CD8-positive, alpha-beta memory T cell (primary cell): ENCODE data around the gene TMEM116. TPM values are rescaled to one million over a fixed set of nuclear protein-coding genes. Genes with fewer than 3 reads are reported as not detected.
A peak's percentile ranks its signal among the peaks of the same experiment; 100 is the strongest.

Experiments
- CTCF ChIA-PET: fragments of 350-600 bp; sonication (Branson Sonifier 250); formaldehyde crosslinking; loops from one replicate; lab custom pipeline; 2021; ENCODE audit warnings: antibody characterized with exemption; lab: Charles Lee
- POLR2A ChIA-PET: fragments of 350-600 bp; sonication (Branson Sonifier 250); formaldehyde crosslinking; loops from one replicate; lab custom pipeline; 2021; ENCODE audit warnings: antibody characterized with exemption; lab: Charles Lee
- DNase-seq, 5 donors: peaks; one replicate each; pipeline versions ENCODE4 v3.0.0 to v3.0.0-alpha.2; 2020 to 2022; ENCODE audit warnings: mixed read lengths in 1 of 5
- H3K27ac ChIP-seq: one replicate; pipeline ENCODE4 v1.7.0; 2013; ENCODE audit warnings: low read depth, mild to moderate bottlenecking, low read length, moderate library complexity
- H3K27me3 ChIP-seq: 2 replicates; pipeline ENCODE4 v1.7.0; 2013; ENCODE audit warnings: low read length, mild to moderate bottlenecking; ENCODE audit not compliant: insufficient read depth, poor library complexity, severe bottlenecking
- H3K36me3 ChIP-seq: 2 replicates; pipeline ENCODE4 v1.7.0; 2013; ENCODE audit warnings: mild to moderate bottlenecking, low read length, moderate library complexity; ENCODE audit not compliant: insufficient read depth
- H3K4me1 ChIP-seq: 2 replicates; pipeline ENCODE4 v1.7.0; 2013; ENCODE audit warnings: mild to moderate bottlenecking, low read length, moderate library complexity; ENCODE audit not compliant: insufficient read depth
- H3K4me3 ChIP-seq: 2 replicates; pipeline ENCODE4 v1.7.0; 2013; ENCODE audit warnings: mild to moderate bottlenecking, low read length
- H3K9me3 ChIP-seq: 2 replicates; pipeline ENCODE4 v1.7.0; 2013; ENCODE audit warnings: mild to moderate bottlenecking, low read length
- H3K27ac Mint-ChIP-seq, 8 donors: one replicate each; pipeline ENCODE4 v1.8.0; 2020 to 2021; ENCODE audit warnings: mixed read lengths in 8 of 8, mild to moderate bottlenecking in 6 of 8, inconsistent platforms in 3 of 8, moderate library complexity in 3 of 8
- H3K27me3 Mint-ChIP-seq, 2 donors: one replicate each; pipeline ENCODE4 v1.8.0; 2020 to 2021; ENCODE audit warnings: mixed read lengths in 2 of 2, mild to moderate bottlenecking in 1 of 2, moderate library complexity in 1 of 2
- H3K36me3 Mint-ChIP-seq, 3 donors: one replicate each; pipeline ENCODE4 v1.8.0; 2020 to 2021; ENCODE audit warnings: mixed read lengths in 3 of 3, inconsistent platforms in 1 of 3, mild to moderate bottlenecking in 1 of 3
- H3K4me1 Mint-ChIP-seq, 3 donors: one replicate each; pipeline ENCODE4 v1.8.0; 2020 to 2021; ENCODE audit warnings: mixed read lengths in 3 of 3, inconsistent platforms in 1 of 3, mild to moderate bottlenecking in 1 of 3
- H3K4me3 Mint-ChIP-seq, 7 donors: one replicate each; pipeline ENCODE4 v1.8.0; 2020 to 2021; ENCODE audit warnings: mixed read lengths in 7 of 7, mild to moderate bottlenecking in 6 of 7, moderate library complexity in 4 of 7, inconsistent platforms in 2 of 7
- H3K9me3 Mint-ChIP-seq, 5 donors: one replicate each; pipeline ENCODE4 v1.8.0; 2020 to 2022; ENCODE audit warnings: mixed read lengths in 5 of 5, mild to moderate bottlenecking in 3 of 5, moderate library complexity in 2 of 5, inconsistent platforms in 1 of 5
- polyA plus RNA-seq: library from polyadenylated mRNA; unstranded; fragments of 300-500 nt; fragmentation: Illumina TruSeq; gene quantifications from one replicate; pipeline ENCODE4 v1.2.3, GENCODE V29; 2021
- total RNA-seq, 2 experiments: library from RNA; stranded (reverse); gene quantifications; one replicate each; pipeline ENCODE4 v1.2.3, GENCODE V29; 2021

TMEM116 gene
- total and polyA plus RNA-seq, 3 experiments from 2014 or later = 13.1 to 28.4 (median 13.7) TPM

DNA sequence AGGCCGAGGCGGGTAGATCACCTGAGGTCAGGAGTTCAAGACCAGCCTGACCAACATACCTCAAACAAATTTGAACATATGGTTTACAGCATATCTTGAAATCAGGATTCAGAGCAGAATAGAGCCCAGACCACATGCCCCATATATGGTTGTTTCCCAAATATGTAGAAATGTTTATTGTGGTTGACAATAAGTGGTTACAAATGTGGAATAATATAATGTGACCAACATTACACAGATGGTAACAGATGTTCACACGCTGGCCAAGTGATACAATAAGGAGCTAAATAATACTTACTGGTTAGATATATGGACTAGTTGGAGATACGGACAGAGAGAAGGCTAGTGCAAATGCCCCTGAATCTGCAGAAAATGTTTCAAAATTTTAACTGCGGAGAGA is 85.6 kb downstream of the TMEM116 start:
- no peaks in the 10 kb centered on the region for H3K27me3 ChIP-seq
- ChIA-PET CTCF (interaction anchor here (1.0 kb wide), 1 partner anchor 117 kb away, joined by 5 read pairs; no protein-coding TSS in a partner anchor), POLR2A (no interaction called here)
- Mint-ChIP-seq H3K4me3 (no peak overlapping the region), H3K4me1 (no peaks in the 10 kb centered on the region), H3K36me3 (peaks cover 0 to 48% (median 10%) of the 10 kb centered on the region in 3 donors), H3K27ac (peak overlapping the region in 3 of 8 donors; percentile 3 to 18 (median 16)), H3K9me3 (no peaks in the 10 kb centered on the region), H3K27me3 (no peaks in the 10 kb centered on the region)
- no peak overlapping the region for H3K4me3 ChIP-seq
- peaks cover 5% of the 10 kb centered on the region for H3K36me3 ChIP-seq
- H3K27ac ChIP-seq = no peak overlapping the region
- H3K4me1 ChIP-seq = no peaks in the 10 kb centered on the region
- no peak for DNase-seq
- H3K9me3 ChIP-seq = no peaks in the 10 kb centered on the region

DNA sequence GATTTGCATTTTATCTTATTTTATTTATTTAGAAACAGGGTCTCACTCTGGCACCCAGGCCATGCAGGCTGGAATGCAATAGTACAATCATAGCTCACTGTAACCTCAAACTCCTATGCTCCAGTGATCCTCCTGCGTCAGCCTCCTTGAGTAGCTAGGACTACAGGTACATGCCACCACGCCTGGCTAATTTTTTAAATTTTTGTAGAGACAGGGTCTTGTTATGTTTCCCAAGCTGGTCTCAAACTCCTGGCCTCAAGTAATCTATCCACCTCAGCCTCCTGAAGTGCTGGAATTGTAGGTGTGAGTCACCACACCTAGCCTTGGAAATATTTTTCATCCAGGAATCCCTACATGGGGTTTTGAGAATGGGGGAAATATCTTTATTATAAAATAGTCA is 86.3 kb downstream of the TMEM116 start:
- Mint-ChIP-seq H3K4me1 (no peaks in the 10 kb centered on the region), H3K27ac (no peak overlapping the region), H3K4me3 (no peak overlapping the region), H3K36me3 (peaks cover 0 to 43% (median 6%) of the 10 kb centered on the region in 3 donors), H3K9me3 (no peaks in the 10 kb centered on the region), H3K27me3 (no peaks in the 10 kb centered on the region)
- Histone ChIP-seq H3K4me1 (no peaks in the 10 kb centered on the region), H3K9me3 (no peaks in the 10 kb centered on the region), H3K27ac (no peak overlapping the region), H3K4me3 (no peak overlapping the region), H3K27me3 (no peaks in the 10 kb centered on the region), H3K36me3 (peaks cover 4% of the 10 kb centered on the region)
- no peak for DNase-seq
- POLR2A ChIA-PET = no interaction called here
- CTCF ChIA-PET = no interaction called here

DNA sequence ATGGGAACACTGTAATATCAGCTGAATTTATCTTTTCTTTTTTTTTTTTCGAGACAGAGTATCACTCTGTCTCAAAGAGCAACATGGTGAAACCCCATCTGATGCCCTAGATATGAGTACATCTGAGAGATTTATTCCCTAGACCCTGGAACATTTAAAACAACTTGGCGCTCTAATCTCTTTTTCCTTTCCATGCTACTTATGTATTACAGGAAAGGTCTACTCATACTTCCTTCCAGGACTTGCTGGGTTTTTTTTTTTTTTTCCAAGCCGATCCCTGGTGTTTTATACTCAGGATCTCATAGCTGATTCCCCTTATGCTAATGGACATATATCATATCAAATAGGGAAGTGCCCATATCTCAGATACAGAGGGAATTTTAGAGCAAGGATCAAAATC is 87.8 kb downstream of the TMEM116 start:
- Mint-ChIP-seq H3K27ac (peak overlapping the region in 1 of 8 donors; percentile 70), H3K4me1 (no peaks in the 10 kb centered on the region), H3K9me3 (no peaks in the 10 kb centered on the region), H3K36me3 (peaks cover 0 to 32% (median 5%) of the 10 kb centered on the region in 3 donors), H3K27me3 (no peaks in the 10 kb centered on the region), H3K4me3 (no peak overlapping the region)
- ChIA-PET CTCF (interaction anchor here (1.0 kb wide), 1 partner anchor 10 kb away, joined by 3 read pairs; no protein-coding TSS in a partner anchor), POLR2A (no interaction called here)
- DNase-seq = no peak
- Histone ChIP-seq H3K27ac (no peak overlapping the region), H3K9me3 (no peaks in the 10 kb centered on the region), H3K4me3 (no peak overlapping the region), H3K27me3 (no peaks in the 10 kb centered on the region), H3K4me1 (no peaks in the 10 kb centered on the region), H3K36me3 (no peaks in the 10 kb centered on the region)

DNA sequence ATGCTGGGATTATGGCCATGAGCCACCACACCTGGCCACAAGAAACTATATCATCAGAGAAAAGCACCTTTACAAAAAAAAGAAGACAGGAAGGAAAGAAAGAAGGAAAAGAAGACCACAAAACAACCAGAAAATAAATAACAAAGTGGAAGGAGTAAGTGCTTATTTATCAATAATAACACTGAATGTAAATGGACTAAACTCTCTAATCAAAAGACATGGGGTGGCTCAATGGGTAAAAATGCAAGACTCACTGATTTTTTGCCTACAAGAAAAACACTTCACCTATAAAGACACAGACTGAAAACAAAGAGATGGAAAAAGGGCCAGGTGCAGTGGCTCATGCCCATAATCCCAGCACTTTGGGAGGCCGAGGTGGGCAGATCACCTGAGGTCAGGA is 105.2 kb downstream of the TMEM116 start:
- no peaks in the 10 kb centered on the region for H3K27me3 ChIP-seq
- no peaks in the 10 kb centered on the region for H3K4me1 ChIP-seq
- no peak for DNase-seq
- Mint-ChIP-seq H3K9me3 (peaks cover 0 to 9% (median 6%) of the 10 kb centered on the region in 5 donors), H3K4me3 (no peak overlapping the region), H3K4me1 (no peaks in the 10 kb centered on the region), H3K27ac (no peak overlapping the region), H3K27me3 (peaks cover 0 to 1% of the 10 kb centered on the region in 2 donors), H3K36me3 (peaks cover 7 to 51% (median 25%) of the 10 kb centered on the region in 3 donors)
- H3K27ac ChIP-seq = no peak overlapping the region
- CTCF ChIA-PET = no interaction called here
- H3K36me3 ChIP-seq = no peaks in the 10 kb centered on the region
- POLR2A ChIA-PET = no interaction called here
- H3K9me3 ChIP-seq = no peaks in the 10 kb centered on the region
- no peak overlapping the region for H3K4me3 ChIP-seq

DNA sequence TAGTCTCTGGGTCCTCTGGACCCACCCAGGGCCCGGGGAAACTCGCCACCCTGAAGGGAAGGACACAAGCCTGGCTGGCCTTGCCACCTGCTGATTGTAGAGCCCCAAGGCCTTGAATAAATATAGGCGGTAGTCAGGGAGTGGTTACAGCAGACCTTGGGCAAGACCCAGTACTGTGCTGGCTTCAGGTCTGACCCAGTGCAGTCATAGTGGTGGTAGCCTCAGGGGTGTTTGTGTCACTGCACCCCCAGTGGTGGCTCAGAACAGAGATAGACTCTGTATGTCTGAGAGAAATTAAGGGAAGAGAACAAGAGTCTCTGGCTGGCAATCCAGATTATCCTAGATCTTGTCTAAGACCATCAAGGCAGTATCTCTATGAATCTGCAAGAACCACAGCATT is 107.5 kb downstream of the TMEM116 start:
- Mint-ChIP-seq H3K27ac (no peak overlapping the region), H3K4me3 (no peak overlapping the region), H3K36me3 (peaks cover 7 to 53% (median 20%) of the 10 kb centered on the region in 3 donors), H3K9me3 (peaks cover 0 to 9% (median 6%) of the 10 kb centered on the region in 5 donors), H3K4me1 (peaks cover 0 to 2% (median 0%) of the 10 kb centered on the region in 3 donors), H3K27me3 (peaks cover 0 to 1% of the 10 kb centered on the region in 2 donors)
- Histone ChIP-seq H3K27me3 (no peaks in the 10 kb centered on the region), H3K36me3 (no peaks in the 10 kb centered on the region), H3K9me3 (no peaks in the 10 kb centered on the region), H3K4me3 (no peak overlapping the region), H3K4me1 (no peaks in the 10 kb centered on the region), H3K27ac (no peak overlapping the region)
- ChIA-PET POLR2A (no interaction called here), CTCF (no interaction called here)
- no peak for DNase-seq

DNA sequence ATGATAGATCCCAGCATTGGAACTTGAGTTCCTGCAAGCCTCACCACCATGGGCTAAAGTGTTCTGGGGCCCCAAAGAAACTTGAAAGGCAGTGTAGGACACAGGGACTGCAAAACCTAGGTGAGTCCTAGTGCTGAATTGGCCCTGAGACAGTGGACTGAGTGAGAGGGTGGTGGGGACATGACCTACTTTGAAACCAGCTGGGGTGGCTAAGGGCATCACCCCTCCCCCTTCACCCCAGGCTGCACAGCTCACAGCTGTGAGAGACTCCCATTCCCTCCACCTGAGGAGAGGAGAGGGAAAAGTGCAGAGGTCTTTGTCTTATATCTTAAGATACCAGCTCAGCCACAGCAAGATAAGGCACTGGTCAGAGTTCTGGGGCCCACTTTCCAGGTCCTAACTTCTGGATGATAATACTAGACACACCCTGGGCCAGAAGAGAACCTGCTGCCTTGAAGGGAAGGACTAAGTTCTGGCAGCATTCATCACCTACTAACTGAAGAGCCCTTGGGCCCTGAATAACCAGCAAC is 108.5 kb downstream of the TMEM116 start:
- DNase-seq = no peak
- no peaks in the 10 kb centered on the region for H3K9me3 ChIP-seq
- H3K4me3 ChIP-seq = no peak overlapping the region
- H3K27ac Mint-ChIP-seq = peak overlapping the region in 2 of 8 donors; percentile 47 to 73
- ChIA-PET CTCF (interaction anchor here (1.1 kb wide), 2 partner anchors 9 to 109 kb away, joined by 3 read pairs; partner anchors contain the start of gene ERP29), POLR2A (no interaction called here)
- H3K4me1 ChIP-seq = no peaks in the 10 kb centered on the region
- H3K27ac ChIP-seq = no peak overlapping the region
- no peak overlapping the region for H3K4me3 Mint-ChIP-seq
- peaks cover 0 to 9% (median 6%) of the 10 kb centered on the region in 5 donors for H3K9me3 Mint-ChIP-seq
- H3K27me3 Mint-ChIP-seq = peaks cover 0 to 1% of the 10 kb centered on the region in 2 donors
- H3K27me3 ChIP-seq = no peaks in the 10 kb centered on the region
- peaks cover 0 to 2% (median 0%) of the 10 kb centered on the region in 3 donors for H3K4me1 Mint-ChIP-seq
- no peaks in the 10 kb centered on the region for H3K36me3 ChIP-seq
- peaks cover 7 to 56% (median 19%) of the 10 kb centered on the region in 3 donors for H3K36me3 Mint-ChIP-seq

DNA sequence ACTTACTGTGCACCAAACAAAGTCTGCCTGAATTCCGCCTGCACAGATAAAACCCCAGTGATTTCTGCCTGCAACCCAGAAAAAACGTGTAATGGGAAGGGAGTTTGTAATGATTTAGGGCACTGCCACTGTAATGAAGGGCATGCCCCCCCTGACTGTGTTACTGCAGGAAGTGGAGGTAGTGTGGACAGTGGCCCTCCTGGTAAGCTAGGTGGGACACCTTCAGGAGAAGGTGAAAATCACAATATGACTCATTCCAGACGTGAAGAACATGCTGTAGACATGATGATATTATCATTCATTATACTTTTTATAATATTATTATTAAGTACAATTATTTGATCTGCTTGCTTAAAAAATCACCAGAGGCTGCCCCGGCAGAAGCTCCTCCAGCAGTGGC is 111.8 kb downstream of the TMEM116 start:
- Mint-ChIP-seq H3K27me3 (peaks cover 0 to 2% of the 10 kb centered on the region in 2 donors), H3K4me1 (peaks cover 0 to 3% (median 2%) of the 10 kb centered on the region in 3 donors), H3K4me3 (no peak overlapping the region), H3K9me3 (peaks cover 0 to 5% (median 0%) of the 10 kb centered on the region in 5 donors), H3K27ac (peak overlapping the region in 2 of 8 donors; percentile 54 to 62), H3K36me3 (peaks cover 1 to 58% (median 3%) of the 10 kb centered on the region in 3 donors)
- DNase-seq = no peak
- POLR2A ChIA-PET = no interaction called here
- no peaks in the 10 kb centered on the region for H3K36me3 ChIP-seq
- H3K4me1 ChIP-seq = no peaks in the 10 kb centered on the region
- H3K9me3 ChIP-seq = no peaks in the 10 kb centered on the region
- CTCF ChIA-PET = no interaction called here
- H3K27me3 ChIP-seq = no peaks in the 10 kb centered on the region
- H3K4me3 ChIP-seq = no peak overlapping the region
- H3K27ac ChIP-seq = no peak overlapping the region

DNA sequence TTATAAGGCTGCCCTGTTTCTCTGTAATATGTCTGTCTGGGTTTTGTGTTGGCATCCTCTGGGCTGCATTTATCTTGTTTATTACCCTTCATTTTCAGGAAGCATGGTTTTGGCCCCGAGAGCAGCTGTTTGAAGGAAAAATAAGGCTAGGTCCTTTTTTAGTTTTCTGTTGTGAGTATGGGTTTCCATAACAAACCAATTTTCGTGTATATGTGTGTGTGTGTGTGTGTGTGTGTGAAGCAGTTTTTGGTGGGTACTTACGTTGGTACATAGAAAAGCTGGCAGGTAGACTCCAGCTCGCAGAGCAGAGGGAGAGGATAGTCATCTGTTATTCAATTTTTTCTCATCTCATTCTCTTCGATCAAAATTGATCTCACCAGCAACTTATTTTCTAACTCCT is 118.4 kb downstream of the TMEM116 start:
- Histone ChIP-seq H3K9me3 (no peaks in the 10 kb centered on the region), H3K4me1 (no peaks in the 10 kb centered on the region), H3K4me3 (no peak overlapping the region), H3K36me3 (peaks cover 5% of the 10 kb centered on the region), H3K27ac (no peak overlapping the region), H3K27me3 (no peaks in the 10 kb centered on the region)
- no peak for DNase-seq
- Mint-ChIP-seq H3K4me1 (peaks cover 0 to 3% (median 0%) of the 10 kb centered on the region in 3 donors), H3K4me3 (no peak overlapping the region), H3K36me3 (peaks cover 6 to 66% (median 19%) of the 10 kb centered on the region in 3 donors), H3K27ac (peak overlapping the region in 3 of 8 donors; percentile 6 to 59 (median 27)), H3K9me3 (no peaks in the 10 kb centered on the region), H3K27me3 (peaks cover 0 to 2% of the 10 kb centered on the region in 2 donors)
- ChIA-PET CTCF (no interaction called here), POLR2A (no interaction called here)
